ENCODE measurements around the gene KMT5B.
"Not testable (repeated sequence)": the region's sequence is repeated elsewhere in the genome, so short reads cannot be mapped to it uniquely, and the experiment has no call there.

KMT5B gene

DNA sequence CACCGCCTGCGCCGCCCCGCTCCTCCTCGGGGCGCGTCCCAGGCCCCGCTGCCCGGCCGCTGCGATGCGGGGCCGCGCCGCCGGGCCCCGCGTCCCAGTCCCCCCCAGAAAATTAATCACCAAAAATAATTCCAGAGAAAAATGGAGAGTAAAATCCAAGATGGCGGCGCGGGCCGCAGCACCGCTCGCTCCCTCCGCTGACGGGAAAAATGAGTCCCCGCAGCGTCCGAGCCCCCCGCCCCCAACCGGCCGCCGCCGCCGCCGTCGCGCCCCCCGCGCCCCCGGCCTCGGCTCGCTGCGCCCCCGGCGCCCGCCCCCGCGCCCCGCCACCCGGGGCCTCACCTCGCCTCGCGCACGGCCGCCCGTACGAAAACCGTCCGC, at the start of gene KMT5B:
TSS of gene KMT5B (minus strand) at position 162 of the 381 bp plus-strand sequence. CDS start 23,220 bp downstream, outside the sequence.
- no peak for DNase-seq

GRCh38 chr11:68262544-68262827, 49.4 kb upstream of the KMT5B start:
- DNase-seq: no peak

DNA sequence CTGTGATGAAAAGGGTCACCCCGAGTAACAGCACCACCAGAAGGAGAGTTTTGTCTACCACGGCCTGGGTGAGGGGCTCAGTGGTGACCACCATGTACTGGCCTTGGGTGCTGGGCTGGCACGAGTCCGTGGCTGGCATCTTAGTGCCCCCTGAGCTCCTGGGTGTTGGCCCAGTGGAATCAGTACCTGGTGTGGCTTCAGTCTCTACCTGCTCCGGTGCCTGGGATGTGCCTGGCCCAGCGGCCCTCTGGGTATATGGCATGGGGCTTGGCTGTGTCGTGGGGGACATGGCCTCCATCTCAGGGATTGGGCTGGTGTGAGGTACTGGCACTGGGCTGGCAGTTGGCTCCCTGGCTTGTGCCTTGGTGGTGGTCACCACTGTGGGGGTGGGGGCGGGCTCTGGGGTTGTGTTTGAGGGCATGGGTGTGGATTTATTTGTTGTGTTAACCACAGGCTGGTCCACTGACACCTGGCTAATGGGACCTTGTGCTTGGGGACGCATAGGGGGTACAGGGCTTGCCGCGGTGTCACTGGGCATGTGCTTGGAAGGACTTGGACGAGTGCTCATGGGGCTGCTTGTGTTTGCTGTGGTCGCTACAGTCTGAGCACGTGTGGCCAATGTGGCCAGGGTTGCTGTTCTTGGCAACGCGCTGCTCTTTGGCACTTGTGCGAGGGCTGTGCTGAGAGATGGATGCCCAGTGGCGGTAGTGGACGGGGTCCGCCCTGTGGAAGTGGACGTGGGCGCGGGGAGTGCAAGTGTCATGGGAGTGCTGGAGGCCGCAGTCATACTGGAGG, 48.9 kb upstream of the KMT5B start:
- DNase-seq: no peak

GRCh38 chr11:68261006-68261405, 47.9 kb upstream of the KMT5B start:
- no peak for DNase-seq

DNA sequence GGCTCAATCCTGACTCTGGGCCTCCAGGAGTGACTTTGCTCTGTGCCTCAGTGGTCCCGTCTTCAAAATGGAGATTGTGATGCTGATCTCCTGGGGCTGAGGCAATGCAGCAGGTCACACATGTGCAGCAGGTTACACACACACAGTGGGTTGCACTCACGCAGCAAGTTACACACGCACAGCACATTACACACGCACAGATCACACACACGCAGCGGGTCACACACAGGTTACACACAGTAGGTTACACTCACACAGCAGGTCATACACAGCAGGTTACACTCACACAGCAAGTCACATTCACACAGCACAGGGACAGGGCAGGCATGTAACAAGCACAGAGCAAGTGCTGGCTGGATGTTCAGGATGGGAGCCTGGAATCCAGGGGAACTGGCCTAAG, 47.4 kb upstream of the KMT5B start:
- no peak for DNase-seq

GRCh38 chr11:68259122-68259959, 46.2 kb upstream of the KMT5B start:
- DNase-seq: no peak

- DNase-seq: no peak
These were observed 45.3 kb upstream of the KMT5B start for GRCh38 chr11:68258363-68258765.

DNA sequence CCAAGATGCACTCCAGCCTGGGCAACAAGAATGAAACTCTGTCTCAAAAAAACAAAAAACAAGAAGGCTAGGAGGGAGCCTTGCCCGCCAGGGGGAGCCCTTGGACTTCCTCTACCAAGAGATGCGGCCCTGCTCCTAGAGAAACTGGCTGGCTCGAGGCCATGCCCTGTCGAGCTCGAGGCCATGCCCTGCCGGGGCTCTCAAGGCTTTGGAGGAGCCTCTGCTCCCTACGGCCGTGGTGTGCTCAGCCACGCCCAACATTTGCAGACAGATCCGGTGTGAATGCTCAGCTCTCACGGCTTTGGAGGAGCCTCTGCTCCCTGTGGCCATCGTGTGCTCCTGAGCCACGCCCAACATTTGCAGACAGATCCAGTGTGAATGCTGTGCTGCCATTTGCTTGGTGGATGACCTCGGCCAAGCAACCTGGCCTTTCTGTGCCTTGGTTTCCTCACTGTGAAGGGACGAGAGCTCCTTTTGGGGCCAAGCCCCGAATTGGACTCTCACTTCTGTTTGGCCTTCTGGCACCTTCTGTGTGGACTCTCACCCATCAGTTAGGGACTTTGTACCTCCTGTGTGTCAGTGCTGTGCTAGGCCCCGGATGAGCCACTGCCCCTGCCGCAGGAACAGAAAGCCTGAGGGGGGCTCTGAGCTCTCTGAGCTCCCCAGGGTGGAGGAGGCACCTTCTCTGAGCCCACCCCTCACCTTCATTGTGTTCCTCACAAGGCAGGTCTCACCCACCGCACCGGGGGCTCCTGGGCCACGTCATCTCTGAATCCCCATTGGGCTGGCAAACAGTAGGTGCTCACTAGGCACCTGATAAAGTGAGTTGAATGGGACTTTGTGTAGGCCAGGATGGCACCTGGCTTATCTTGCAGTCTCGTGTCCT, 44.6 kb upstream of the KMT5B start:
- peak; percentile 82 for DNase-seq

DNA sequence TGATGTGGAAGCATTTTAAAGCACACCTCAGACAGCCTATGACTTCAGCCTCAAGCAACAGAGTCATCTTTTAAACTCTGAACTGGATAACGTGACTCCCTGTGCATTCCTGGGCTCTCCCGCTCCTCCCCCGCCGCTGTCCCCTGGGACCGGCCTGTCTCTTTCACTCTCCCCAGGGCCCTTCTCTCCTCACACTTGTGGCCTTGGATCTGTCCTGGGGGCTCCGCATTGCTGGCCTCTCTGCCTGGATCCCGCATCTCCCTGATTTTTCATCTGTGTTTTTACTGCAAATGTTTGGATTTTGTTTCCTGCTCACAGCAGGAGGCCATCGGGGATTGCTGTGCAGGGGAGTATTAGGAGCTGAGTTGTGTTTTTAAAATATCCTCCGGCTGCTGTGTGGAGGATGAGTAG, 43.2 kb upstream of the KMT5B start:
- DNase-seq: no peak

DNA sequence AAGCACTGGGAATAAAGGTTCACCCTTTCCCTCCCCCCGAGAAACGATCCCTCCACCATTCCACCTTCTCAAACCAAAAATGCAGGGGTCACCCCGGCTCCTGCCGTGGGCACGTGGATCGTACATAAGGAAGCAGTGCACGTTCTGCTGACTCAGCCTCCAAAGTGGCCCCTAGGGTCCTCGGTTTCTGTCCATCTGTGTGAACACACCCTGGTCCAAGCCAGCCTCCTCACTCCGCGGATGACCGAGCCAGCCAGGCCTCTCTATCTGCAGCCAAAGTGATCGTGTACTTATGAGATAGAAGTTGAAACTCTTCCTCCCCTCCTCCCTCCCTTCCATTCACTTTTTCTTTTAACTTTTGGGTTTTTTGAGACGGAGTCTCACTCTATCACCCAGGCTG, 42.4 kb upstream of the KMT5B start:
- no peak for DNase-seq

GRCh38 chr11:68254421-68254820, 41.3 kb upstream of the KMT5B start:
- DNase-seq: no peak

DNA sequence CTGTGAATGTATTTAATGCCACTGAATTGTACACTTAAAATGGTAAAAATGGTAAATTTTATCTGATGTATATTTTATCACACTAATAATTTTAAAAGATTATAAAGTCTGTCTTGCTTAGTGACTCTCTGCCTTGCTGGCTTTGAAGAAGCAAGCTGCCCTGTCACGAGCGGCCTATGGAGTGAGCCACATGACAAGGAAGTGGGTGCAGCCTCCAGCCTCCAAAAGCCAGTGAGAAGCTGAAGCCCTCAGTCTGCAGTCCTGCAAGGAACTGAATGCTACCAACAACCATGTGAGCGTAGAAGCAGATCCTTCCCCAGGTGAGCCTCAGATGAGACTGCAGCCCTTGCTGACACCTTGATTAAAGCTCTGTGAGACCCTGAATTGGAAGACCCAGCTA, 38.7 kb upstream of the KMT5B start:
- no peak for DNase-seq

GRCh38 chr11:68244912-68245311, 31.8 kb upstream of the KMT5B start:
- not testable (repeated sequence) for DNase-seq

GRCh38 chr11:68243847-68244246, 30.8 kb upstream of the KMT5B start:
- DNase-seq: not testable (repeated sequence)

GRCh38 chr11:68242616-68243015, 29.5 kb upstream of the KMT5B start:
- DNase-seq: no peak

GRCh38 chr11:68231621-68232020, 18.5 kb upstream of the KMT5B start:
- no peak for DNase-seq

DNA sequence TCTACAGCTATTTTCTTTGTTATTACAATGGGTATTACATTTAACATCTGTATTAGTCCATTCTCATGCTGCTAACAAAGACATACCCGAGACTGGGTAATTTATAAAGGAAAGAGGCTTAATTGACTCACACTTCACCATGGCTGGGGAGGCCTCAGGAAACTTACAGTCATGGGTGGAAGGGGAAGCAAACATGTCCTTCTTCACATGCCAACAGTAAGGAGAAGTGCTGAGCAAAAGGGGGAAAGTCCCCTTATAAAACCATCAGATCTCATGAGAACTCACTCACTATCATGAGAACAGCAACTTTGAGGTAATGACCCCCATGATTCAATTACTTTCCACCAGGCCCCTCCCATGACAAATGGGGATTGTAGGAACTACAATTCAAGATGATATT, 16.5 kb upstream of the KMT5B start:
- no peak for DNase-seq

DNA sequence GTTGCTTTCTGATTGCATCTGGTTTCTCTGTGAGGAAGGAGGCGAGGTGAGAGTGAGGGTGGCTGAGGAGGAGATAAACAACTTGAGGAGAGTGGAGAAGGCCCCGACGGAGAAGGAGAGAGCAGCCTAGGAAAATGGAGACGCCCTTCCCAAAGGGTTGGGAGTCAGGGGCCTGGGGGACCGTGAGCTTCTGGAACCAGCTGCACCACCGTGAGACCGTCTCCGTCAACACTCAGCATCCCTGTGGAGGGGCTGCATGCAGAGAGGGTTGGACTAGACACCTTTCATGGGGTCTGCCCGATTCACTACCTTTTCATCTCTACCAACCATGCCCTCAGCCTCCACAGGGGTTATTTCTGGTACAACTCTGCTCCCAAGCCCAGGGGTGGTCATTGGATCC, 13.3 kb upstream of the KMT5B start:
- DNase-seq: no peak

GRCh38 chr11:68224606-68225005, 11.5 kb upstream of the KMT5B start:
- no peak for DNase-seq

GRCh38 chr11:68223275-68223674, 10.2 kb upstream of the KMT5B start:
- no peak for DNase-seq

DNA sequence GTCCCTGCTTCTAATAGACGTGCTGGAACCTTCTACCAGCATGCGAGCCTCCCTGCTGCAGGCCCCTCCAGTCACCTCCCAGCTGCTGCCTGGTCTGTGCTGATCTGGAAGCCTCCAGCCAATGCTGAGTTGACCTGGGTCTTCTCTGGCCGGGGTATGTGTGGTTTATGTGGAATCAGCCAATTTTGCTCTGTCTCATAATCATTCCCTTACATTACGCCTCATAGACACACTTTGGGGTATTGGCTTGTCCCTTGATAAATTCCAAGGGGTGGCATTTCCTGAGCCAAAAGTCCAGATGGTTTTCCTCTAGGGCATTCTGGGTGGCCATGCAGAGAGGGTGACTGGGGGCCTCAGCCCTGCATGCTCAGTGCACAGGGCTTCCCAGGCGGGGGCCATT, 8.3 kb upstream of the KMT5B start:
- no peak for DNase-seq

GRCh38 chr11:68216171-68216938, 3.3 kb upstream of the KMT5B start:
- peak; percentile 34 for DNase-seq

Data from NCI-H2029 treated with DMSO at 0.1 percent for 48 hours (cell line).